ENCODE results near the gene TSPAN6.

GRCh38 chrX:100596601-100597000 is 40.0 kb downstream of the TSPAN6 start:
- TF ChIP-seq CEBPB (IDR thresholded peaks at IDR 0.05; ENCODE audit: low read depth, low read length), result no peak
- TF ChIP-seq, protein P1, sequence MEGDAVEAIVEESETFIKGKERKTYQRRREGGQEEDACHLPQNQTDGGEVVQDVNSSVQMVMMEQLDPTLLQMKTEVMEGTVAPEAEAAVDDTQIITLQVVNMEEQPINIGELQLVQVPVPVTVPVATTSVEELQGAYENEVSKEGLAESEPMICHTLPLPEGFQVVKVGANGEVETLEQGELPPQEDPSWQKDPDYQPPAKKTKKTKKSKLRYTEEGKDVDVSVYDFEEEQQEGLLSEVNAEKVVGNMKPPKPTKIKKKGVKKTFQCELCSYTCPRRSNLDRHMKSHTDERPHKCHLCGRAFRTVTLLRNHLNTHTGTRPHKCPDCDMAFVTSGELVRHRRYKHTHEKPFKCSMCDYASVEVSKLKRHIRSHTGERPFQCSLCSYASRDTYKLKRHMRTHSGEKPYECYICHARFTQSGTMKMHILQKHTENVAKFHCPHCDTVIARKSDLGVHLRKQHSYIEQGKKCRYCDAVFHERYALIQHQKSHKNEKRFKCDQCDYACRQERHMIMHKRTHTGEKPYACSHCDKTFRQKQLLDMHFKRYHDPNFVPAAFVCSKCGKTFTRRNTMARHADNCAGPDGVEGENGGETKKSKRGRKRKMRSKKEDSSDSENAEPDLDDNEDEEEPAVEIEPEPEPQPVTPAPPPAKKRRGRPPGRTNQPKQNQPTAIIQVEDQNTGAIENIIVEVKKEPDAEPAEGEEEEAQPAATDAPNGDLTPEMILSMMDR (conservative IDR thresholded peaks at IDR 0.05; ENCODE audit: low read depth, low read length), result no peak
- no peak for TF ChIP-seq POLR2A (IDR thresholded peaks at IDR 0.05; ENCODE audit: low read depth, low read length)
- TF ChIP-seq RAD21 (IDR thresholded peaks at IDR 0.05; ENCODE audit: low read length), result no peak
- no peak for TF ChIP-seq MXI1 (IDR thresholded peaks at IDR 0.05; ENCODE audit: borderline replicate concordance, low read depth, low read length)
- TF ChIP-seq MAZ (IDR thresholded peaks at IDR 0.05; ENCODE audit: borderline replicate concordance, low read depth, low read length), result no peak
- no peak for TF ChIP-seq ELK1 (IDR thresholded peaks at IDR 0.05; ENCODE audit: borderline replicate concordance, low read depth, low read length)
- TF ChIP-seq SMC3 (IDR thresholded peaks at IDR 0.05; ENCODE audit: low read depth, low read length), result no peak

Measured in IMR-90 (cell line).